ENCODE data around the gene VENTX.
A peak's percentile ranks its signal among the peaks of the same experiment; 100 is the strongest.

GRCh38 chr10:133260895-133261725 is 23.5 kb downstream of the VENTX start:
- TF ChIP-seq EZH2 (IDR thresholded peaks at IDR 0.05; ENCODE audit: borderline replicate concordance, control insufficient read depth, low read depth, low read length) (no peak), CHD2 (IDR thresholded peaks at IDR 0.05; ENCODE audit: borderline replicate concordance, low read depth, low read length) (no peak), POLR2AphosphoS2 (IDR thresholded peaks at IDR 0.05; ENCODE audit: low read depth, low read length) (no peak), NFXL1 (IDR thresholded peaks at IDR 0.05; ENCODE audit: borderline replicate concordance) (no peak), RBBP5 (conservative IDR thresholded peaks at IDR 0.05) (no peak), EP300 (IDR thresholded peaks at IDR 0.05; ENCODE audit: borderline replicate concordance in 1 of 2, control insufficient read depth in 1 of 2, low read depth in 2 of 2, low read length in 2 of 2) (no peak), CBFB (IDR thresholded peaks at IDR 0.05; ENCODE audit: low read depth) (no peak), JUND (IDR thresholded peaks at IDR 0.05; ENCODE audit: low read depth, low read length) (no peak), YY1 (IDR thresholded peaks at IDR 0.05; ENCODE audit: low read depth, low read length) (no peak)
- TF ChIP-seq, protein P1, sequence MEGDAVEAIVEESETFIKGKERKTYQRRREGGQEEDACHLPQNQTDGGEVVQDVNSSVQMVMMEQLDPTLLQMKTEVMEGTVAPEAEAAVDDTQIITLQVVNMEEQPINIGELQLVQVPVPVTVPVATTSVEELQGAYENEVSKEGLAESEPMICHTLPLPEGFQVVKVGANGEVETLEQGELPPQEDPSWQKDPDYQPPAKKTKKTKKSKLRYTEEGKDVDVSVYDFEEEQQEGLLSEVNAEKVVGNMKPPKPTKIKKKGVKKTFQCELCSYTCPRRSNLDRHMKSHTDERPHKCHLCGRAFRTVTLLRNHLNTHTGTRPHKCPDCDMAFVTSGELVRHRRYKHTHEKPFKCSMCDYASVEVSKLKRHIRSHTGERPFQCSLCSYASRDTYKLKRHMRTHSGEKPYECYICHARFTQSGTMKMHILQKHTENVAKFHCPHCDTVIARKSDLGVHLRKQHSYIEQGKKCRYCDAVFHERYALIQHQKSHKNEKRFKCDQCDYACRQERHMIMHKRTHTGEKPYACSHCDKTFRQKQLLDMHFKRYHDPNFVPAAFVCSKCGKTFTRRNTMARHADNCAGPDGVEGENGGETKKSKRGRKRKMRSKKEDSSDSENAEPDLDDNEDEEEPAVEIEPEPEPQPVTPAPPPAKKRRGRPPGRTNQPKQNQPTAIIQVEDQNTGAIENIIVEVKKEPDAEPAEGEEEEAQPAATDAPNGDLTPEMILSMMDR (IDR thresholded peaks at IDR 0.05 in 2 of 3, conservative IDR thresholded peaks at IDR 0.05 in 1 of 3; ENCODE audit: control insufficient read depth in 2 of 3, extremely low read depth in 1 of 3, insufficient read depth in 1 of 3, low read depth in 3 of 3, low read length in 3 of 3) = peak in 1 of 3 experiments; percentile 5; a peak in 1 of 6 replicates
